K562 (cell line): ENCODE data around the gene DYNC2H1.

Source experiments
- CTCF ChIP-seq, 3 experiments: IDR thresholded peaks in 2 of 3; conservative IDR thresholded peaks in 1 of 3; 2 replicates each; pipeline ENCODE4 v1.5.1; 2011 to 2012; ENCODE audit warnings: low read length in 3 of 3, mild to moderate bottlenecking in 3 of 3, control low read depth in 2 of 3, improper control_type of control experiment in 1 of 3, inconsistent platforms in 1 of 3, low read depth in 1 of 3, mixed read lengths in 1 of 3, moderate library complexity in 1 of 3; ENCODE audit not compliant: insufficient read depth in 2 of 3
- FOSL1 ChIP-seq: fragments of 200-800 bp; sonication (Bioruptor generic); conservative IDR thresholded peaks from 2 replicates; pipeline ENCODE4 v1.6.1; 2016; ENCODE audit warnings: missing genetic modification characterization, missing compliant biosample characterization
- HCFC1 ChIP-seq: IDR thresholded peaks from 2 replicates; pipeline ENCODE4 v1.6.1; 2012; ENCODE audit warnings: low read depth, low read length, improper control_type of control experiment
- KAT7 ChIP-seq: sonication (generic); formaldehyde crosslinking; IDR thresholded peaks from 2 replicates; pipeline ENCODE4 v1.8.0; 2022; ENCODE audit warnings: missing genetic modification reagents, mild to moderate bottlenecking, borderline replicate concordance
- MYC ChIP-seq, 2 experiments: fragments of 250-450 bp in 1 of 2; sonication (Bioruptor Pico) in 1 of 2; IDR thresholded peaks; 2 replicates each; pipeline versions ENCODE4 v1.5.1 to v1.6.1; 2012 to 2021; ENCODE audit warnings: low read depth in 2 of 2, borderline replicate concordance in 1 of 2, improper control_type of control experiment in 1 of 2, low read length in 1 of 2, mild to moderate bottlenecking in 1 of 2, moderate library complexity in 1 of 2
- NFE2L1 ChIP-seq: fragments of 450-650 bp; IDR thresholded peaks from 2 replicates; pipeline ENCODE4 v1.6.1; 2016; ENCODE audit warnings: missing genetic modification characterization, low read depth, mild to moderate bottlenecking, missing compliant biosample characterization, moderate library complexity, borderline replicate concordance
- POLR2A ChIP-seq: fragments of 450-650 bp; conservative IDR thresholded peaks from 2 replicates; pipeline ENCODE4 v1.6.1; 2016
- RNF2 ChIP-seq: sonication (generic); IDR thresholded peaks from 2 replicates; pipeline ENCODE4 v1.6.1; 2016
- SMAD2 ChIP-seq: fragments of 150-350 bp; IDR thresholded peaks from 2 replicates; pipeline ENCODE4 v1.6.1; 2014; ENCODE audit warnings: low read depth, mild to moderate bottlenecking, low read length
- SREBF2 ChIP-seq: sonication (generic); formaldehyde crosslinking; IDR thresholded peaks from 2 replicates; pipeline ENCODE4 v1.4.0; 2020; ENCODE audit warnings: mild to moderate bottlenecking, missing genetic modification reagents
- ZBTB8A ChIP-seq: fragments of 450-650 bp; IDR thresholded peaks from 2 replicates; pipeline ENCODE4 v1.6.1; 2018; ENCODE audit warnings: mild to moderate bottlenecking, moderate library complexity; ENCODE audit not compliant: partially characterized antibody
- ZNF263 ChIP-seq: sonication (generic); formaldehyde crosslinking; IDR thresholded peaks from 2 replicates; pipeline ENCODE4 v1.8.0; 2022; ENCODE audit warnings: mild to moderate bottlenecking, missing genetic modification reagents, borderline replicate concordance
- ZNF3 ChIP-seq: fragments of 250-450 bp; sonication (Bioruptor Pico); IDR thresholded peaks from 2 replicates; pipeline ENCODE4 v1.5.0; 2021; ENCODE audit warnings: mild to moderate bottlenecking, moderate library complexity
- ZNF354B ChIP-seq: fragments of 250-450 bp; sonication (Bioruptor Pico); IDR thresholded peaks from 2 replicates; pipeline ENCODE4 v1.4.0; 2020

GRCh38 chr11:103097279-103097678, 11.9 kb upstream of the DYNC2H1 start:
- TF ChIP-seq CTCF (IDR thresholded peaks at IDR 0.05 in 2 of 3, conservative IDR thresholded peaks at IDR 0.05 in 1 of 3; ENCODE audit: insufficient read depth in 2 of 3, low read depth in 1 of 3, low read length in 3 of 3) (no peak), SMAD2 (no peak), SREBF2 (CRISPR knock-in tag) (no peak), KAT7 (CRISPR knock-in tag) (no peak), NFE2L1 (tag) (no peak), RNF2 (no peak), ZNF263 (no peak), POLR2A (no peak), HCFC1 (no peak), ZNF354B (CRISPR knock-in tag) (no peak), FOSL1 (no peak), ZBTB8A (no peak), ZNF3 (CRISPR knock-in tag) (no peak), MYC (IDR thresholded peaks at IDR 0.05; ENCODE audit: low read depth, low read length) (no peak), MYC (CRISPR knock-in tag; IDR thresholded peaks at IDR 0.05; ENCODE audit: borderline replicate concordance, low read depth) (no peak)
